ENCODE data around the gene CCDC92B.
"Not testable (repeated sequence)": the region's sequence is repeated elsewhere in the genome, so short reads cannot be mapped to it uniquely, and the experiment has no call there.

The CCDC92B gene

GRCh38 chr17:2749058-2749783, at the start of gene CCDC92B:
CCDC92B (minus strand) TSS chr17:2749652; CDS start chr17:2735145, 14,507 bp downstream.
- no peak for DNase-seq

DNA sequence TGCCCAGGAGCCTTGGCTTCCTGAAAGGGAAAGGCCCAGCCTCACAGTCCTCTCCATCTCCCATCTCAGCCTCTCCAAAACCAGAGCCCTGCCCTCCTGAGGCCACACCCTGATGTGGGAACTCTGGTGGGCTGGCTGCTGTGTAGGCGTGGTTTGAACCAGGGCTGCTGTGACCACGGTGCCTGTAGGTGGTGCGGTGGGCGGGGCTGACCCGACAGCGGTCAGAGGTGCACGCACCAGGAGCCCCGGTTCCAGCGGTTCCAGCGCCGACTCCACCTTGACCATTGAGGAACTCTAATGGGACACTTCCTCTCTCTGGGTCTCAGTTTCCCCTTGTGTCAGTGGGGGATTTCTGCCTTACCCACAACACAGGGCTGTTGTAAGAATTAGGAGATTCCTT, 49.2 kb upstream of the CCDC92B start:
- DNase-seq: no peak

DNA sequence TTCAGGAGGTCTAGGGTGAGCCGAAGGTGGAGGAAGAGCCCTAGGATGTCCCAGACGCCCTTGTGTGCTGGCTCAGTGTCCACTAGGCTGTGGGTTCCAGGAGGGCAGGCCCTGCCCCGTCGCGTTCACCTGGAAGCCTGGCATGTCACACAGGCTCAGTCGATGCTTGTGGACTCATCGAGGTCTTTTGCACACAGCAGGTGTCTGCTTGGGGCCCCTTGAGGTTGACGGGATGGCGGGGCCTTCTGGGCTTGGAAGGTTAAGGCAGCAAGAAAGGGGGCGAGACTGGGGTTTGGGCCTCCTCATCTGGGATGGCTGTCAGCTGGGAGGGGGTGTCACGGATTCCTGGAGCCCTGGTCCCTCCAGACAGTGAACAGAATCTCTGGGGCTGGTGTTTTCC, 48.7 kb upstream of the CCDC92B start:
- no peak for DNase-seq

- no peak for DNase-seq
Observed at GRCh38 chr17:2797637-2798036, 48.2 kb upstream of the CCDC92B start.

DNA sequence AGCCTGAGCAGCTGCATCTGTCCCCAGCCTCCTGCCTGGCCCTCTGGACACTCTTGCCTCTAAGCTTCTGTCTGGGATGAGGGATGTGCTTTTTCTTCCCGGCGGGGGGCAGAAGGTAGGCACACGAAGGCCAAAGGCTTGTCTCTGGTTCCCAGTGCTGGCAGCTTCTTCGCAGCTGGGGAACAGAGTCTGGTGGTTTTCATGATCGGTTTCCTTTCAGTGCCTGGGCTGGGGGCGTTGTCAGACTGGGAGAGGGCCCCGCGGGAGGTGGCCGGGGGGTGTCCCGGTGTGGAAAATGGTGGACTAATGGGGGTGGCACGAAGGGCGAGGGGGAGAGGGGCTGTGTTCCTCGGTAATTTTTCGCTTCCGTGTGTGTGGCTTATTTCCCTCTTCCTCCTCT, 47.8 kb upstream of the CCDC92B start:
- no peak for DNase-seq

DNA sequence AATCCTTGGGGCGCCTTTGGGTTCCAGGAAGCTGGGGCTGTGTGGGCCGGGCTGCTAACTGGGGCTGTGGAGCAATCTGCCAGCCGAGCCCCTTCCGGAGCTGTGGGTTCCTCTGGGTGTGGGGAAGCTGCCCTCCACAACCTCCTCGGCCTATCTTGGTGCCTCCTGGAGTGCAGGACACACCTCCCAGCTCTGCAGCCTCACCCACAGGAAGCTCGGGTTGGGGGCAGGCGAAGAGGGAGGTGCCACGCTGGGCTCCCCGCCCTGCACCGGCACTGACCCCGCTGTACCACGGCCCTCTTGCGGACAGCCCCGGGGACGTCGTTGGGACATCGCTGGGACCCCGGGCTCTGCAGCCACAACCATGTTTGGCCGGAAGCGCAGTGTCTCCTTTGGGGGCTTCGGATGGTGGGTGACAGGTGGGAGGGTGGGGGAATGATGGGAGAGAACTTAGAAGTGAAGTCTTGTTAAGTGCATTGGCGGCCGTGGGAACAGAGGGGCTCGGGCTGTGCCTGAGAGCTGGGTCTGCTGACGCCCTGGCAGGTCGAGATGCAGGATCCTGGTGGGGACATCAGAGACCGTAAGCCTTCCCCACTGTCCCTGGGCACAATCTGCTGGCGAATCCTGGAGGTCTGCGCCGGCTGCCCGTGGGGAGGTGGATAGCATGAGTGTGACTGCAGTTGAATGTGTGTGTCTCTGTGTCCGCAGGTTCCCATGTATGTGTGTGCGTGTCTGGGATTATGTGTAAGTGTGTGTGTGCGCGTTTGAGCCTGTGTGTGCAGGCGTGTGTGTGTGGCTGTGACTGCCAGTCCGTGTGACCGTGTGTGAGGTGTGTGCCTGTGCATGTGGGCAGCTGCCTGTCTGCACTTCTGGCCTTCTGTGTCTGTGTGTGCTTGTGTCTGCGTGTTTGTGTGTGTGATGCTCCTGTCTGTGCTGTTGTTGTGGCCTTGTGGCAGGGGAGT, 47.0 kb upstream of the CCDC92B start, which contains the start of gene RAP1GAP2:
TSS of gene RAP1GAP2 (plus strand) at position 275 of the 962 bp plus-strand sequence. CDS start at position 365, 90 bp downstream.
- DNase-seq: peak in 3 of 4 experiments; percentile 16 to 60 (median 56)

DNA sequence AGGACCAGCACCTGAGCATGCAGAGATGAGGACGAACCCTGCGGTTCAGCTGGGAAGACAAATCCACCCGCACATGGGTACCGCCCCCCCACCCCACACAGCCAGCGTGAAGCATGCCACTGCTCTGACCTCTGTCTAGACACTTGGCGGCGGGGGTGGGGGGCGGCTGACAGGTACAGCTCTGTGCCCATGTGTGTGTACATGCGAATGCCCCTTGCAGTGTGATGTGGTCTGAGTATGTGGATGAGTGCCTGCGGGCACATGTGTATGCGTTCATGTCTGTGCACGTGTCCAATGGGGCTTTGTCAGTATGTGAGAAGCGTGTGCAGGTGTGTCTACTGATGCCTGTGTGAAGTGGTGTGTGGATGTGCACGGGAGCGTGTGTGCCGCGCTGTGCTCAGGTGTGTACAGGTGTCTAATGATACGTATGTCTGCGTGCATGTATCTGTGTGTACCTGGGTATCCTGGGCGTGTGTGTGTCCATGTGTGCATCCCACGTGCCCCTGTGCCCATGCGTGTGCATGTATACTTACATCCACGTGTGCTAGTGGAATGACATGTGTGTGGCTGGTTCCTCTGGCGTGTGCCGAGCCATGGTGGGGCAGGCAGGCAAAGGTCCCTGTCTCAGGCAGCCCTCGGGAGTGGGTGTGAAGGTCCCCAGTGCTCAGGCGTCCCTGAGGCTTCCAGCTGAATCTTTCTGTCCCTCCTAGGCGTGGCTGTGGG, 46.1 kb upstream of the CCDC92B start:
- no peak for DNase-seq

GRCh38 chr17:2794111-2794803, 44.8 kb upstream of the CCDC92B start:
- no peak for DNase-seq

- DNase-seq: no peak
Observed at GRCh38 chr17:2792366-2793169, 43.1 kb upstream of the CCDC92B start.

DNA sequence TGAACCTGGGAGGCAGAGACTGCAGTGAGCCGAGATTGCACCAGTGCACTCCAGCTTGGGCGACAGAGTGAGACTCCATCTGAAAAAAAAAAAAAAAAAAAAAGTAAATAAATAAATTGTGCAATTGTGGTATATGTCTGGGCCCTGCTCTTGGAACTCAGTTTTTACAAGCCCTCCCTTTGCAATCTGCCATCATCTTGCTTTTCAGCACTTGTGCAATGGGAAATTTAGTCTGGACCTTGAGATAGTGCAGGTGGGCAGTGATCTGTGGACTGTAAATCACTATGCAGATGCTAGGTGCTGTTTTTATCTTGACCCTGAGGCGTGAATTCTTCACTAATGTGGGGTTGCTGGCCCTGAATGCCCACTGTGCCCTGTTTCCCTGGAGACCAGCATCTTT, 40.2 kb upstream of the CCDC92B start:
- DNase-seq: no peak

- DNase-seq: peak; percentile 77 to 89 (median 80)
Observed at GRCh38 chr17:2786176-2786881, 36.9 kb upstream of the CCDC92B start.

DNA sequence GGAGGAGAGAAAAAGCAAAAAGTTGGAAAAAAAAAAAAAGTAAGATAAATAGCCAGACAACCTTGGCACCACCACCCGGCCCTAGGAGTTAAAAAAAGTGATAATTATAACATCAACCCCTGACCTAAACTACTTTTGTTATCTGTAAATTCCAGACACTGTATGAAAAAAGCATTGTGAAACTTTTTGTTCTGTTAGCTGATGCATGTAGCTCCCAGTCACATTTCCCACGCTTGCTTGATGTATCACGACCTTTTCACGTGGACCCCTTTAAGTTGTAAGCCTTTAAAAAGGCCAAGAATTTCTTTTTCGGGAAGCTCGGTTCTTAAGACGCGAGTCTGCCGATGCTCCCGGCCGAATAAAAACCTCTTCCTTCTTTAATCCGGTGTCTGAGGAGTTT, 35.9 kb upstream of the CCDC92B start:
- not testable (repeated sequence) for DNase-seq

DNA sequence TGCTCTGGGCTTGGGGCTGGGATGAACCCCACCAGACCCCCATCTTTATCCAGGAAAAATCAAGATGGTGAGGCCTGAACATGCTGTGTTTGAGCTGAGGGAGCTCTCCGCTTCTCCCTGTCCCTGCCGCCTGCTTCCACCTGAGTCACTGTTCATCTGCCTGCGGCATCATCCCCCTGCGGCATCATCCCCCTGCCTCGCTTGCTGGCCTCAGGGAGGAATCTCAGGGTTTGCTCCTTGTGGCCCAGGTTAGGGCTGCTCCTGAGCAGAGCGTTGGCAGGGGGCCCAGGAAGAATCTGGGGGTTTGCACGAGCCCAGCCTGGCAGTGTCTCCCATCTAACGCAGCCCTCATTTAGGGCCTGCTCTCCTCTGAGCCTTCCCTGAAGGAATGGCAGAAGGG, 35.4 kb upstream of the CCDC92B start:
- no peak for DNase-seq

- DNase-seq: no peak
Observed at GRCh38 chr17:2783310-2784030, 34.0 kb upstream of the CCDC92B start.

DNA sequence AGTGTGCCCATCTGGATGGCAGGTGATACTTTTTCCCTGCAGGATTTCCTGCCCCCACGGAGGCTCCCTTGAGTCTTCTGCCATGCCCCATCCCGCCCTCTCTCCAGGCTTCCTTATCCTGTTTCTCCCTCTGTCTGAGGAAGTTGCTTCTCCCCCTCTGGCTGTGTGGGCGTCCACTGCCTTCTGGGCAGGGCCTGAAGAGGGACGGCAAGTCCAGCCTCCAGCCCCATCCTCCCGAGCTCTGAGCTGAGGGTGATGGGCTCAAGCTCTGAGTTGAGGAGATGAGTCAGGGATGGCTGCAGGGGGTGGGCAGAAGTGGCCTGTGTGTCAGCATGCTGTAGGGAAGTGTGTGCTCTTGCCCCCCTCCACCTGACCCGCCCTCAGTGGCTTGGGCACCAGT, 32.6 kb upstream of the CCDC92B start:
- DNase-seq: no peak

- DNase-seq: not testable (repeated sequence)
Observed at GRCh38 chr17:2781598-2781997, 32.1 kb upstream of the CCDC92B start.

- no peak for DNase-seq
Observed at GRCh38 chr17:2780931-2781454, 31.5 kb upstream of the CCDC92B start.

- DNase-seq: no peak
Observed at GRCh38 chr17:2780256-2780655, 30.8 kb upstream of the CCDC92B start.

- no peak for DNase-seq
Observed at GRCh38 chr17:2779545-2779944, 30.1 kb upstream of the CCDC92B start.

- DNase-seq: no peak
Observed at GRCh38 chr17:2778489-2778888, 29.0 kb upstream of the CCDC92B start.
